ENCODE results near the gene SLC22A31.

DNA sequence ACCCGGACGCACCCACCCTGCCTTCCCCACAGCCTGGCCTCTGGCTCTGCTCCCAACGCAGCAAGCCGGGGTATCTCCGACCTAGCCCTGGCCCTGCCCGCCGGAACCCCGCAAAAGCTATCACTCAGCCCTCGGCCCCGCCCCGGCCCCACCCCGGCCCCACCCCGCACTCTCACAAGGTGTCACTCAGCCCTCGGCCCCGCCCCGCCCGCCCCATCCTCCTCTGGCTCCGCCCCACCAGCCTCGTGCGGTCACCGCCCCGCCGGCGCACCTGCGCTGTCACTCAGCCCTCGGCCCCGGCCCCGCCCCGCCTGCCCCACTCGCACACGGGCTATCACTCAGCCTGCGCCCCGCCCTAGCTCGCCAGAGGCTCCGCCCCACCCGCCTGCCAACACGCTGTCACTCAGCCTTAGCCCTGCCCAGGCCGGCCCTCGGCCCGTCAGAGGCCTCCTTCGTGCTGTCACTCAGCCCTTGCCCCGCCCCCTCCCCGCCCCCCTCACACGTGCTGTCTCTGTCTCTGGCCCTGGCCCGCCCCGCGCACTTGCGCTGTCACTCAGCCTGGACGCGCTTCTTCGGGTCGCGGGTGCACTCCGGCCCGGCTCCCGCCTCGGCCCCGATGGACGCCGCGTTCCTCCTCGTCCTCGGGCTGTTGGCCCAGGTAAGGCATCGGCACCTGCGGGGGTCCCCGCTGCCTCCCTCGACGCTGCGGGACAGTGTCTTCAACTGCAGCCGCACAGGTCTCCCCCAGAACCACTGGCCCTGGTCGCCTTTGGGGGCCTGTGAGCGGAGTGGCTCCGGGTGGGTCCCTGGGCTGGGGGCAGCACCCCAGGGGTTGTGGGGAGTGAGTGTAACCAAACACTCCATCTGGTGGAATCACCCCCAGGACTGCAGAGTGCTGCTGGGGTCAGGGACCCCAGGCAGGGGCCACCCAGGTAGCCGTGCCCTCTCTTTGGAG is 28.8 kb downstream of the SLC22A31 start, which contains the start of gene CDH15:
- TF ChIP-seq, protein P1, sequence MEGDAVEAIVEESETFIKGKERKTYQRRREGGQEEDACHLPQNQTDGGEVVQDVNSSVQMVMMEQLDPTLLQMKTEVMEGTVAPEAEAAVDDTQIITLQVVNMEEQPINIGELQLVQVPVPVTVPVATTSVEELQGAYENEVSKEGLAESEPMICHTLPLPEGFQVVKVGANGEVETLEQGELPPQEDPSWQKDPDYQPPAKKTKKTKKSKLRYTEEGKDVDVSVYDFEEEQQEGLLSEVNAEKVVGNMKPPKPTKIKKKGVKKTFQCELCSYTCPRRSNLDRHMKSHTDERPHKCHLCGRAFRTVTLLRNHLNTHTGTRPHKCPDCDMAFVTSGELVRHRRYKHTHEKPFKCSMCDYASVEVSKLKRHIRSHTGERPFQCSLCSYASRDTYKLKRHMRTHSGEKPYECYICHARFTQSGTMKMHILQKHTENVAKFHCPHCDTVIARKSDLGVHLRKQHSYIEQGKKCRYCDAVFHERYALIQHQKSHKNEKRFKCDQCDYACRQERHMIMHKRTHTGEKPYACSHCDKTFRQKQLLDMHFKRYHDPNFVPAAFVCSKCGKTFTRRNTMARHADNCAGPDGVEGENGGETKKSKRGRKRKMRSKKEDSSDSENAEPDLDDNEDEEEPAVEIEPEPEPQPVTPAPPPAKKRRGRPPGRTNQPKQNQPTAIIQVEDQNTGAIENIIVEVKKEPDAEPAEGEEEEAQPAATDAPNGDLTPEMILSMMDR (IDR thresholded peaks at IDR 0.05): no peak
- TF ChIP-seq POLR2AphosphoS5 (IDR thresholded peaks at IDR 0.05): no peak
- no peak for TF ChIP-seq EP300 (IDR thresholded peaks at IDR 0.05)

Measured in esophagus muscularis mucosa (tissue), 4 donors.